GM18502 (cell line): ENCODE measurements around the gene MIEF1.
A peak's percentile ranks its signal among the peaks of the same experiment; 100 is the strongest.

Source experiments
- ATAC-seq: cut with Tn5 transposase; IDR thresholded peaks from one replicate; pipeline ENCODE4 v1.9.1; 2021; ENCODE audit warnings: mild to moderate bottlenecking; ENCODE audit not compliant: unreplicated experiment, poor library complexity

Gene MIEF1

DNA sequence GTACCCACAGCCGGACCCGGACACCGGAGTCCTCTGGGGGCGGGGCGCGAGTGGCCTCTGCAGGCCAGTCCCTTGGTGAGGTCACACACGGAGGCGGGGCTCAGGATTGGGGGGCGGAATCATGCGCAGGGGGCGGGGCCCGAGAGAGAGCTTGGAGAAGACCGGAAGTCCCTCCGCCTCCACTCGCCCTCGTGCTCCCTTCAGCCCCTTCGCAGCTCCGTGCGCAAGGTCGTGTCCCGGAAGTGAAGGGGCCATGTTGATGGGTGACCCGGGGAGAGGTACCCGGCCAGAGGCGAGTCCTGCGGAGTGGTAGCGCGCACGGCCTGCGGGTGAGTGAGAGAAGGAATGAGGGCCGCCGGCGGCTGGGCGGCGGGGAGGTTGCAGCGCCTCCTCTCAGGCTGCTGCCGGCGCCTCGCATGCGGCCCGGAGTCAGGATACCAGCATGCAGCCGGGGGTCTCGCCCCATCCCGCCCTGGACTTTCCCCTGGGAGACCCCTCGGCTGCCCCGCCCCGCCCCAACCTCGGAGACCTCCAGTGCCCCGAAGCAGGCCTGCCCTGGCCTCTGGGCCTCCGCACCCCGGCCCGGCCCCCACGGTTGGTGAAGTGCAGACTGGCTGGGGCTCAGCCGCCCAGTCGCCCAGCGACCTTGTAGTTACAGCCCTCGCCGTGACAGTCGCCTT lies at the start of gene MIEF1:
Gene MIEF1 (plus strand): TSS at position 182 of the 680 bp plus-strand sequence. CDS start 9,005 bp downstream, outside the sequence.
- ATAC-seq = peak; percentile 88

- ATAC-seq = no peak
These were observed 49.4 kb upstream of the MIEF1 start for GRCh38 chr22:39452740-39453040.

- ATAC-seq = no peak
These were observed 48.2 kb upstream of the MIEF1 start for GRCh38 chr22:39453765-39454378.

GRCh38 chr22:39454385-39454871 lies 47.7 kb upstream of the MIEF1 start:
- ATAC-seq = no peak

GRCh38 chr22:39456522-39457197 lies 45.4 kb upstream of the MIEF1 start, which contains the start of gene MGAT3:
MGAT3 (plus strand) TSS chr22:39457012; CDS start chr22:39487348, 30,336 bp downstream.
- no peak for ATAC-seq

DNA sequence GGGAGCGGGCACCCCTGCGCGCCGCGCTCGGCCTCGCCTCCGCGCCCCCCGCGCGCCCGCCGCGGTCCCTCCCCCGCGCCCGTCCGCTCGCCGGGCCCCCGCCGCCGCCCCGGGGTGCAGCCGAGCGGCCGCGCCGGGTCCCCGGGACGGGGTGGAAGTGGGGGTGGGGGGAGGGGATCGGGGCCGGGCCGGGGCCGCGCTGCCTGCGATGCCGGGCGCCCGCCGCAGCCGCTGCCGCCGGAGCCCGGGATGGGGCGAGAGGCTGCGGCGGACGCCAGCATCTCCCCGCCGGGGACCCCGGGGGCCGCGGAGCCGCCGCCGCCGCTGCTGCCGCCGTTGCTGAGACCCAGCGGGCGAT lies 44.9 kb upstream of the MIEF1 start:
- no peak for ATAC-seq

DNA sequence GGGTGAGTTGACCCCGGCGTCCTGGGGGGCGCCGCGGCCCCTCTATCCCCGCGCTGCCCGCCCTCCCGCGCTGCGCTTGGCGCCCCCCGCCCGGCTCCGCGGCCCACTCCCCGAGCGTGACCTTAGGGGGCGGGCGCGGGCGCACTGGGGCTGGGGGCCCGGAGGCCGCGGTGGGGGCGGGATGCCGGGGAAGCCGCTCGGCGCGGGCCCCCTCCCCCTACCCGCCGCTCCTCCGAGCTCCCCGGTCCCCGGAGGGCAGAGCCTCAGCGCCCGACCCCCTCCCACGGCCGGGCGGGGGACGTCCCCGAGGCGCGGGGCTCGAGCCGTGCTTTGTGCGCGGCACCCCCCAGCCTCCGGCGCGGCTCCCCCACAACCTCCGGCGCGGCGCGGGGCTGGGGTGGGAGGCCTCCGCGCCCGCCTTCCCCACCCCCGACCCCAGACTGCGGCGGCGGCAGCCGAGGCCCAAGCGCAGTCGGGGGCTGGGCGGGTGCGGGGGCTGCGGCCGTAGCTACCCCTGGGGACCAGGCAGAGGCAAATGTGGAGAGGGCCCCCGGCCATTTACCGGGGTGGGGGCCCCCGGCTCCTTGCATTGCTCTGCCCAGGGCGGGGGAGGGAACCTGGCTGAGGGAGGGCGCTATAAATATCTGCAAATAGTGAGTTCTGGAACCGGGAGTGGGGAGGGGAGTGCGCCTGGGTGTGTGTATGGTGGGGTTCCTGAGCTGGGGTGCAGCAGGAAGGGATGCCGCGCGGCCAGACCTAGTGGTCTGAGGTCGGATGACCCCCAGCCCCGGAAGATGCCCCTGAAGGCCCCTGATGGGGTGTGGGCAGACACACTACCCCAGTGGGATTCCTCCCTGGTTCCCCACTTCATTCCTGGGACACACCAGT lies 44.3 kb upstream of the MIEF1 start:
- ATAC-seq = no peak

- ATAC-seq = no peak
These were observed 43.5 kb upstream of the MIEF1 start for GRCh38 chr22:39458444-39459083.

DNA sequence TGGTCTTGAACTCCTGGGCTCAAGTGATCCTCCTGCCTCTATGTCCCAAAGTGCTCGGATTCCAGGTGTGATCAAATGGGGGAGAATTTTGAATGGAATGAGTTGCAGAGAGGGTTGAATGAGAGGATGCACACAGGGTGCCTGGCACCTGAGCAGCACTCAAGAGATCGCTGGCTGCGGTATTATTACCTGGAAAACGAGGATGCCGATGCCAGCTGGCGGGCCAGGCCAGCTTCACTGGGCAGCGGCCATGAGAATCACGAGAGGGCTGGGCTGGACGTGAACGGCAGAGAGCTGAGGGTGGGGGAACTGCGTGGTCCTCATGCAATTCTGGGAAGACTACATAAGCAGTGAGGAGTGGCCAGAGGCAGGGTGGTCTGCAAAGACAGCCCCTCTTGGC lies 42.4 kb upstream of the MIEF1 start:
- ATAC-seq = no peak

DNA sequence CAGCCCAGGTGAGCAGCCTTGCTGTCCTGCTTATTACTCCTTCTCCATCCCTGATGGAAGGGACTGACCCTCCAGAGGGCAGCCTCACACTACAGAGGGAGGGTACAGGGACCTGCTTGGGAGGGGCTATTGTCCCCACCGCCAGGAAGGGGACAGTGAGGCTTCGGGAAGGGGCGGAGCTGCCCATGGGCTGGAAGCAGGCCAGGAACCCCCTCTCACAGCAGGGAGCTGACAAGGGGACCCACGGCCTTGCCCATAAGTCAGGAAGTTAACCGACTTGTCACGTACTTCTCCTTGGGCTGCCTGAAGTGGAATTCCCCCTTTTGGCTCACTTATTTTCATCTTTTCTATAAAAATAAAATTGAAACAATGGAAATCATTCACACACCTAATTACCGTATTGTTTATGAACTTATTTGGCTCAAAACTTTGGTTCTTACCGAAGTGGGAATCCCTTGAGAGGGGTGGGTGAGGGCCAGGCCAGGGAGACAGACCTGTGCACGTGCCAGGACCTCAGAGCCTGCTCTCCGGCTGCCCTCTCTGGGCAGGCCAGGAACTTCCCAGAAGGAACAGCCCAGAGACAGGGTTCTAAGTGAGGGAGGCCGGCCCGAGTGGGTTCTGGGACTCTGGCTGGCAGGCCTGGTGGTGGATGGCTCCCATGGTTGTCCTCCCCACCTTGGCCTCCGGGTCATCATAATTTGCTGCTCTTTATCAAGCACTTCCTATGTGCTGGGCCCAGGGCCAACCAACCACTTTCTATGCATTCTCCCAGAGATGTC lies 39.5 kb upstream of the MIEF1 start:
- no peak for ATAC-seq

DNA sequence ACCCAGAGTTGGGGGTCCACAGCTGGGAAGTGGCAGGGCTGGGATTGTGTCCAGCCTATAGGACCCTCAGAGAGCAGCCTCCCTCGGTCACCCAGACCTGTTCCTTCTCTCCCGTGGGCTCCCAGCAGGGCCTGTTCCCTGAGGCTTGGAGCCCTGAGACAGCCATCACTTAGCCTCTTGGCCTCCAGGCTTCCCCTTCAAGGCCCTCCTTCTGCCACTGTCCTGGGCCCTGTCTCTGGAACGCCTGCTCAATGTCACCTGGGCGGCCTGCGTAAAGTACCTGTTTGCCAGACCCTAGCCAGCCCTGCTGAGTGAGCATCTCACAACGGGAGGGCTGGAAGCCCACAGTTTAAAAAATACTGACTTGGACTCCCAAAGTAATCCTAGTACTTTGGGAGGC lies 38.8 kb upstream of the MIEF1 start:
- no peak for ATAC-seq

DNA sequence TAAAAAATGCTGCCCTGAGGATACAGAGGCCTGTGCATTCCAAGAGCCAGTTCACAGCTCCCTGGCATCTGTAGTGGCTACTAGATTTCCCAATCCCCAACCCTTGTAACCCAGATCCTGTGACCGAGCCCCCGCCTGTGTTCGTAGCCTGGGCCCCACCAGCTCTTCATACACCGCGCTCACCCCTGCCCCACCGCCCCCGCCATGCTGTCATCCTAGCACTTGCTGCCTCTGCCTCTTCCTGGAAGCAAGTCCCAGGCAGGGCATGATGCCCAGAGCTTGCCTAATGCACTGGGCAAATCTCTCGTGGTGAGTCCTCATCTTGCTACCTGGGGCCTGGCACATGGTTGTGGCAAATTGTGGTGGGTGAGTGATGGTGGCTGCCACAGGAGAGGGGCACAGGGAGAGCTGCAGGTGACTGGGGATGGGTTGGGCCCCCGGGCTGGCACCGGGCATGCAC lies 38.1 kb upstream of the MIEF1 start:
- ATAC-seq = no peak

- no peak for ATAC-seq
These were observed 35.7 kb upstream of the MIEF1 start for GRCh38 chr22:39466228-39467006.

DNA sequence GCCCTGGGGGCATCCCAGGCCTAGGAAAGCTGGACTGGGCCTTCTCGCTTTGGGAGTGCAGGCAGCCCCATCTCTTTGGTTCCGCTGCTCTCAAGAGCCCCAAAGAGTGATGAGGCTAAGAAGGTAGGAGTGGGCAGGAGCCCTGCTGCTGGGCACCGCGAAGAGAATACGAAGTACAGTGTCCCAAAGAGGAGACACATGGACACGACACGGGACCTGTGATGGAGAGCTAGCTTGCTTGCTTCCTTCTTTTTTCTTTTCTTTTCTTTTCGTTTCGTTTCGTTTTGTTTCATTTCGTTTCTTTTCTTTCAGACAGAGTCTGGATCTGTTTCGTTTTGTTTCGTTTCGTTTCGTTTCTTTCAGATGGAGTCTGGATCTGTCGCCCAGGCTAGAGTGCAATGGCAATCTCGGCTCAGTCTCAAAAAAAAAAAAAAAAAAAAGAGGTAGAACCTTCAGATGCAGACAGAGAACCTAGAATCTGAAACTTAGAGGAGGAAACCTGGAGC lies 34.6 kb upstream of the MIEF1 start:
- no peak for ATAC-seq

DNA sequence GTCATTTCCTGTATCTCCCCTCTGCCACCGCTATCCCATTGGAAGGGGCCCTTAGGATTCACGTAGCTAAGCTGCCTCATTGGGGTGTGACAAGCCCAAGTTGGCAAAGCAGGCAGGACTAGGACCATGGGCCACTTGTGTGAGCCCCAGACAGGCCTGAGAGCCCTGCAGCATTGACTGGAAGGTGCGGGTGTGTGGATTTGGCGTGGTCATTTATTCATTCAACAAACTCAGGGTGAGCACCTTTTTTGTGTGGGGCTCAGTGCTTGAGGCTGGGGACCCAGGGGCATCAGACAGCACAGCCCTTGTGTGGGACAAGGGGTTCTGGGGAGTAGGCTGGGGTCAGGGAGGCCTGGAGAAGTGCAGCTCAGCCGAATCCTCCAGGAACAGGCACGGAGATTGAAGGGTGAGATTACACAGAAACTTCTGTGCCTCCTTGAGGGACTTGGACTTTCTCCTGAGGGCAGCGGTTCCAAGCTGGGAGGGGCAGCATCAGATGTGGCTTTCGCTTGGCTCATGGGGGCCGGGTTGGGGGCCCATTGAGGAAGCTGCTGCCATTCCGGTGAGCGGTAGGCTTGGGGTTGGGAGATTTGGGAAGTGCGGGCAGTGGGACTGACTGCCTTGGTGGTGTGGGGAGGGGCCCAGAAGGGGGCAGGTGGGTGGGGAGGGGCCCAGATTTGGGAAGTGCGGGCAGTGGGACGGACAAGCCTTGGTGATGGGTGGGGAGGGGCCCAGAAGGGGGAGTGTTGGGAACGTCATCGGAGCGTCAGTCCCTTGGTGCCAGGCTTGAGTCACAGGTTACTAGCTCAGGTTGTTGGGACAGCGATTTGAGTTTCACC lies 33.4 kb upstream of the MIEF1 start:
- no peak for ATAC-seq

GRCh38 chr22:39469326-39469680 lies 32.8 kb upstream of the MIEF1 start:
- ATAC-seq = no peak

GRCh38 chr22:39469681-39470450 lies 32.2 kb upstream of the MIEF1 start:
- no peak for ATAC-seq
